A673 (cell line): ENCODE results near the gene IFT52.

ENCODE experiments used
- EZH2 ChIP-seq: fragments of 200-600 bp; sonication (generic); IDR thresholded peaks from 2 replicates; pipeline ENCODE4 v1.6.1; 2017; ENCODE audit warnings: borderline replicate concordance, low read depth, mild to moderate bottlenecking, mixed read lengths, antibody characterized with exemption, low read length; ENCODE audit not compliant: poor library complexity, severe bottlenecking
- TF ChIP-seq, protein P1 (sequence below): fragments of 300-800, 200-600 bp; sonication (generic); conservative IDR thresholded peaks from 2 replicates; pipeline ENCODE4 v1.5.1; 2017; ENCODE audit warnings: low read depth, mild to moderate bottlenecking, antibody characterized with exemption, low read length, moderate library complexity, mixed read lengths

- TF ChIP-seq, protein P1, sequence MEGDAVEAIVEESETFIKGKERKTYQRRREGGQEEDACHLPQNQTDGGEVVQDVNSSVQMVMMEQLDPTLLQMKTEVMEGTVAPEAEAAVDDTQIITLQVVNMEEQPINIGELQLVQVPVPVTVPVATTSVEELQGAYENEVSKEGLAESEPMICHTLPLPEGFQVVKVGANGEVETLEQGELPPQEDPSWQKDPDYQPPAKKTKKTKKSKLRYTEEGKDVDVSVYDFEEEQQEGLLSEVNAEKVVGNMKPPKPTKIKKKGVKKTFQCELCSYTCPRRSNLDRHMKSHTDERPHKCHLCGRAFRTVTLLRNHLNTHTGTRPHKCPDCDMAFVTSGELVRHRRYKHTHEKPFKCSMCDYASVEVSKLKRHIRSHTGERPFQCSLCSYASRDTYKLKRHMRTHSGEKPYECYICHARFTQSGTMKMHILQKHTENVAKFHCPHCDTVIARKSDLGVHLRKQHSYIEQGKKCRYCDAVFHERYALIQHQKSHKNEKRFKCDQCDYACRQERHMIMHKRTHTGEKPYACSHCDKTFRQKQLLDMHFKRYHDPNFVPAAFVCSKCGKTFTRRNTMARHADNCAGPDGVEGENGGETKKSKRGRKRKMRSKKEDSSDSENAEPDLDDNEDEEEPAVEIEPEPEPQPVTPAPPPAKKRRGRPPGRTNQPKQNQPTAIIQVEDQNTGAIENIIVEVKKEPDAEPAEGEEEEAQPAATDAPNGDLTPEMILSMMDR: no peak
- TF ChIP-seq EZH2: no peak
These were observed 91.3 kb downstream of the IFT52 start for GRCh38 chr20:43681991-43682410.
